HG02642 (cell line): ENCODE measurements around the gene SGCE.

Source experiments
- ATAC-seq: cut with Tn5 transposase; IDR thresholded peaks from one replicate; pipeline ENCODE4 v1.9.1; 2021; ENCODE audit warnings: mild to moderate bottlenecking; ENCODE audit not compliant: unreplicated experiment, poor library complexity

The SGCE gene

DNA sequence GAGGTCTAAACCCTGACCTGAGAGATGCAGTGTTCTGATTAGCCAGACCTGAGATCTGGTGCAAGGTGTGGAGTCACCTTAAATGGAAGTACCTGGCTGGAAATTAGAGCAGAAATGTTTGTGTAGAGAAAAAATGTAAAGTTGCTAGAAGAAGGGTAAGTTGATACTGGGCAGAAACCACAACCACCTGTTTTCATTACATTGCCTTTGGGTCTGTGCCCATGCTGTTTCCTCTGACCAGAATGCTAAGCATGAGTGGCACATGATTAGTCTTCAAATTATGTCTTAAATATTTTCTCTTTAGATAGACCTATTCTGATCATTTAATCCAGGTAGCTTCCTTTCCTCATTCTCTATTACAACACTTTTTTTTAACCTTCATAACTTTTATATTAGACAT is 77.3 kb downstream of the SGCE start:
- no peak for ATAC-seq

- ATAC-seq, result no peak
Measured at GRCh38 chr7:94577357-94577756, 78.6 kb downstream of the SGCE start.

DNA sequence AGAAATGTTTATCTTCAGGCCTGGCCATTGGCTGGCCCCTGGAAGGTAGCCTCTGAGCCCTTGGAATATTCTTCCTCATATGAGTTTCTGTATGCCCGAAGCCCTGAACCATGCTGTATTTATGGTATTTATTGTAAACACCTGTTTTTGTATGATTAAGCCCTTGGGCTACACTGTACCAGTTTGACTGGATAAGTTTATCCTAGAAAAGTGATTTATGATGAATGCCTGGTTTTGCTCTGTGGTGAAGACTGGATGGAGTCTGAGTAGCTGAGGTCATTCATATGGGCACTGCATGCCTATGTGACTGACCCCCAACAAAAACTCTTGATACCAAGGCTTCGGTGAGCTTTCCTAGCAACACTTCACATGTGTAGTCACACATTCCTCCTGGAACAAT is 79.6 kb downstream of the SGCE start:
- no peak for ATAC-seq

GRCh38 chr7:94575646-94576045 is 80.3 kb downstream of the SGCE start:
- no peak for ATAC-seq

DNA sequence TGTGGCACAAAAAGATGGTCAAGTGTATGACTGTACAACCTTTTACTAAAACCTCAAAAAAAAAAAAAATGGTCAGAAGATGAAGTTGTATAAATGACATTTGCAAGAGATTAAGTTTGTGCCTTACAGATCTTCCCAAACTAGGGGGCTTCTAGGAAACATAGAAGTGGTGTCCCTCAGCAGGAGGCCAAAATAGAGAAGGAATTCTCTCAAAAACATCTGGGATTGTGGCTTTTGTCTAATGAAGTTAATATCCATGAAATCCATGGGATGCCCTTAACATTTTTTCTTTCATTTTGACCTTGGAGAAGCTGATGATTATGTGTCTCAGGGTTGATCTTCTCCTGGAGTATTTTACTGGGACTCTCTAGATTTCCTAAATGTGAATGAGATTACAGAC is 84.1 kb downstream of the SGCE start:
- ATAC-seq, result no peak

- ATAC-seq, result no peak
Measured at GRCh38 chr7:94567396-94567795, 88.5 kb downstream of the SGCE start.

DNA sequence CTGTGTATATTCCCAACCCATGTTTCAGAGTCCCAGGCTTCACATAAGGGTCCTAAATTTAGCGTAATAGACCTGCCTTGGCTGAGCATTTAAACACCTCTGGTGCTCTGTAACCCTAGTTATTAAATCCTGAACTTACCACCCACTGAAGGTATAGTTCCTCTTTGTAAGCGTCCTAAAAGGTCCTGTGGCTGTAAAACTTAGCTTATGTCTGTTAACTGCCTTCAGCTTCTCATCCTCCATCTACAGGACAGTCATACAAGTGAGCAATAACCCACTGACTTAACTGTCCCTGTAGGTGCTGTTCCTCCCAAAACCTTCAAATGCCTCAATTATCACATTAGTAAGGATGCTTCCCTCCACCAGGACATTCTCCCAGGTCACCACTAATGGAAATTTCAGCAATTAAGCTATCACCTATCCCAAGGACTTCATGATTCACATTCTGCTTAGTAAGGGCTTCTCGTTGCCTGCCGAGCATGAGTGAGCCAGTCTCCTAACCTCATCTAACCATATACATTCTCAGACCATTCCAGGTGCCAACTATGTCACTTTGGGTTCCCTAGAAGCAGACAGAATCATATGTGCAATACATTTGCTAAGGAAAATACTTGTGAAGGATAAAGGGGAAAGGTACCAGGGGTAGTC is 90.6 kb downstream of the SGCE start:
- no peak for ATAC-seq

GRCh38 chr7:94562525-94562924 is 93.4 kb downstream of the SGCE start:
- ATAC-seq, result no peak

DNA sequence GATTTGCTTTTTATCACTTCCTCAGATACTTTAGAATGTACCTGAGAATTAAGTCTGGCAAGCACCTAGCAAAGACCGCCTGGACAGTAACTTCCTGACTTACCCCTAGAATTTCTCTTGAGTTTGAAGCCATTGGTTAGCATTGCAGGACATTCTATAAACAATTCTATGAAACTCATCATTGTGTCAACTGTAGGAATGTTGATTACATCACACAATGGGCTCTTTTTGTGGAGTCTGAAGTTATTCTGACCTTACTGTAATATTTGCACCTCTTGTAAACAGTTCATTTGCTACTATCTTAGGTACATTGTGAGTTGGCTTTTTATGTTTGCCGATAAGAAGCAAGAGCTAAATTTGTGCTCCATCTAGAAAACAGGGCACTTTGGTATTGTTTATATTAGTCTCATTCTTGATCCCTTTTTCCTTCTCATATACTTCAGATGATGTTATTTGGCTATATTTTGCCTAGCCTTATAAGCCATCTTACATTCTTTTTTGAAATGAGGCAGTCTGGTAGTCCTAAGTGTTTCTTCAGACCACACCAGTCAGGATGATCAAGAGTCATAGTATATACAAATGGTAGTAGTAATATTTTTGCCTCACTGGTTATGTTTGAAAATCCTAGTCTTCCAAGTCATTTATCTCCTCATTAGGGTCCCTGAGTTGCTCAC is 94.0 kb downstream of the SGCE start:
- ATAC-seq, result no peak

GRCh38 chr7:94559972-94560371 is 96.0 kb downstream of the SGCE start:
- ATAC-seq, result no peak

GRCh38 chr7:94557215-94557614 is 98.7 kb downstream of the SGCE start:
- no peak for ATAC-seq

DNA sequence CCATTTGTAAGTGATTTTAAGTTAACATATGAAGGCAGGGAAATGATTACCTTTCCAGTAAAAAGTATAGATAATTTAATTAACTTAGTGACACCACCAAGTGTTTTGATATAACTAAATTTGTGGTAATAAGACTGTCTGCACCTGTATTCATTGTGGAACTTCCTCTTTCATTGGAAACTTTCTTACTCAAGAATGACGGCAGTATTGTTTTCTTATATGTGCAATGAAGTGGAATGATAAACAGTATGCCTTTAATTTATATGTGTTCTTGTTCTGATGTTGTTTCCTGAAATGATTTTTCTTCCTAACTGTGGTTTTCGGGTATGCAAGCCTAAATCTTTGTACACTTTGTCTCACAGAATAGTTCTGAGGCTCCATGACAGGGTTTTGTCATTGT is 99.9 kb downstream of the SGCE start:
- ATAC-seq, result no peak

GRCh38 chr7:94547126-94547525 is 108.8 kb downstream of the SGCE start:
- ATAC-seq, result no peak

GRCh38 chr7:94540428-94540827 is 115.5 kb downstream of the SGCE start:
- ATAC-seq, result no peak
